Stimulated activated CD8-positive, alpha-beta memory T cell treated with anti-CD3 and anti-CD28 coated beads, Interleukin-4, amount 100 ng/mL, for 1 hour (primary cell): Measurements from ENCODE around the gene SYT2.
"Not testable (repeated sequence)": the region's sequence is repeated elsewhere in the genome, so short reads cannot be mapped to it uniquely, and the experiment has no call there.

Experiments used
- DNase-seq, 2 donors: peaks; one replicate each; pipeline ENCODE4 v3.0.0-alpha.2; 2020; ENCODE audit warnings: low read depth in 2 of 2, low spot score in 1 of 2

Gene SYT2

GRCh38 chr1:202624088-202624780 lies 86.0 kb downstream of the SYT2 start:
- no peak for DNase-seq

- DNase-seq, result not testable (repeated sequence)
Measured at GRCh38 chr1:202623476-202623875, 86.8 kb downstream of the SYT2 start.

DNA sequence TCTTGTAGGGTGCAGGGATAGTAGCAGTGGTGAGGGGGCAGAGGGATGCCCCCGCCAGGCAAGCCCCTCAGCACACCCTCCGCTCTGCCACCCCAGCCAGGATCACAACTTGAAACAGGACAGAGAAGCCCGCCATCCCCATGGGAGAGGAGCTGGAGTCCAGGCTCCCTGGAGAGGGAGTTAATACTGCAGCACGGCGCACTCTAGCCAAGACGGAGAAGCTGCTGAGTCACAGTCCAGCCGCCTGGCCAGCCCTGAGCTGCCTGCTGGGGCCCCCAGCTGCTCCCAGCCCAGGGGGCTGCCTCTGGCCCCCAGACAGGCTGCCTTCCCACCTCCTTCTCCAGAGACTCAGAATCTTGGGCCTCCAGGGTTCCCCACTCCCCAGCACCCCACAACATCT lies 87.2 kb downstream of the SYT2 start:
- no peak for DNase-seq

DNA sequence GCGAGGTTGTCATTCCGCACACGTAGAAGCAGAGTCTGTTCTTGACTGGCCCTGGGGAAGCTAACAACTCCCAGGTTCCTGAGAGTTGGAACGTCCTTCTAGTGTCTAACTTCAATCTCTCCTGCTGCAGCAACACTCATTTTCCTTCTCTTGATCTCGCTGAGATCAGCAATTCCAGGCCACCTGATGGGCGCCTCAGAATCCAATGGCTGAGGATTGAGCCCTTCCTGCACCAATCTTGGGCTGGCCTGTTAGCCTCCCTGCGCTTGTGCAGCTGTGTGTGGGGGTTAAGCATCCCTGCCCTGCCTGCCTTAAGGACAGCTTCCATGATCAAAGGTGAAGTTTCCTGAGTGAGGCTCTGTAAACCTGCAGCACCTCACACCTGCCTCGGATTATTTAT lies 87.9 kb downstream of the SYT2 start:
- DNase-seq, result no peak

GRCh38 chr1:202621446-202621845 lies 88.8 kb downstream of the SYT2 start:
- no peak for DNase-seq

- DNase-seq, result not testable (repeated sequence)
Measured at GRCh38 chr1:202620036-202620435, 90.2 kb downstream of the SYT2 start.

DNA sequence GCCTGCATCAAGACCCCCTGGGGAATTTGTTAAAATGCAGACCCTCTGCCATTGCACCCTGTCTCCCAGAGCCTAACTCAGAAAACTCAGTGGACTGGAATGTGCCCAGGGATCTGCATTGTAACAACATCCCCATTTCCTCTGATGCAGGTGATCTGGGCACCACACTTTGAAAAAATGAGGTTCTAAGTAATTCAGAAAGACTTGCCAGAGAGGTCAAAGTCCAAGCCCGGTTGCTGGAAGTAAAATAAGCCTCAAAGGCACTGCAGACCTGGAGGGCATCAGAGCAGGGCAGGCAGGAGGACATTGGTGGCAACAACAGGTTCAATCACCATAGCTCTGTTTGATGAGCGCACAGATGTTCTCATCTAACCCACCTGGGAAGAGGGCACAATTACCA lies 90.7 kb downstream of the SYT2 start:
- DNase-seq, result no peak

GRCh38 chr1:202619012-202619411 lies 91.2 kb downstream of the SYT2 start:
- DNase-seq, result not testable (repeated sequence)

GRCh38 chr1:202616355-202616915 lies 93.8 kb downstream of the SYT2 start:
- DNase-seq, result no peak

DNA sequence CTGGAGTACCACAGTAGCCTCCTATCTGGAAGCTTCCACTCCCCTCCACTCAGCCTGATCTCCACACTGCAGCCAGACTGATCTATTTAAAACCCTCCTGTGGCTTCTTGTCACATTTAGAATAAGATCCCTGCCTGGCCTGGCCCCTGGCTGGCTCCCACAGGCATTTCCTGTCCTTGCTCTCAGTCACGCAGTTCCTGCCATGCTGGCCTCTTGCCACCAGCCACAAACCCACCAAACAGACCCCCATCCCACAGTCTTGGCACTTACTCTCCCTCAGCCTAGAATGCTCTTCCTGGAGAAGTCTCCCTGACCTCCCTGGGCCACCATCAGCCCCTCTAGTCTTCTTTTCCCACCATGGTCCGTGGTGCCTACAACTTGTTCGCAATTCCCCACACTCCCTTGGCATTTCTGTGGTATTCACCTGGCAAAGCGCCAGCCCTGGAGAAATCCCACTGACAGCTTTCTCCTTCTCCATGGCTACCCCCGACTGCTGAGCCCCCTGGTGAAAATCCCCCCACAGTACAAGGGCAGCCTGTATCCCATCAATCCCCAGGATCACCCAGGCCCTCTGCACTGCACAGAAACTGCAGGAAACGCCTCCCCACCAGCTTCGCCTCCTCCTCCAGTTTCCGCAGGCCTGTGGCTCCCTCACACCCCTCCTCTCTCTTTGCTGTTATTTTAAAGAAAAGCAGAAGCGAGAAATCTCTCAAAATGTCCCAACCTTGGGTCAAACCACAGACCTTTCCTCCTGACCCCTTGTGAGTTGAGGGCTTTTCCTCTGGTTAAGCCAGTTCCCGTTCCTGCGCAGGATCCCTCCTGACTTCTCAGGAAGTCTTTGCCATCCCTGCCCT lies 94.5 kb downstream of the SYT2 start:
- DNase-seq, result no peak

GRCh38 chr1:202615208-202615500 lies 95.1 kb downstream of the SYT2 start:
- not testable (repeated sequence) for DNase-seq

DNA sequence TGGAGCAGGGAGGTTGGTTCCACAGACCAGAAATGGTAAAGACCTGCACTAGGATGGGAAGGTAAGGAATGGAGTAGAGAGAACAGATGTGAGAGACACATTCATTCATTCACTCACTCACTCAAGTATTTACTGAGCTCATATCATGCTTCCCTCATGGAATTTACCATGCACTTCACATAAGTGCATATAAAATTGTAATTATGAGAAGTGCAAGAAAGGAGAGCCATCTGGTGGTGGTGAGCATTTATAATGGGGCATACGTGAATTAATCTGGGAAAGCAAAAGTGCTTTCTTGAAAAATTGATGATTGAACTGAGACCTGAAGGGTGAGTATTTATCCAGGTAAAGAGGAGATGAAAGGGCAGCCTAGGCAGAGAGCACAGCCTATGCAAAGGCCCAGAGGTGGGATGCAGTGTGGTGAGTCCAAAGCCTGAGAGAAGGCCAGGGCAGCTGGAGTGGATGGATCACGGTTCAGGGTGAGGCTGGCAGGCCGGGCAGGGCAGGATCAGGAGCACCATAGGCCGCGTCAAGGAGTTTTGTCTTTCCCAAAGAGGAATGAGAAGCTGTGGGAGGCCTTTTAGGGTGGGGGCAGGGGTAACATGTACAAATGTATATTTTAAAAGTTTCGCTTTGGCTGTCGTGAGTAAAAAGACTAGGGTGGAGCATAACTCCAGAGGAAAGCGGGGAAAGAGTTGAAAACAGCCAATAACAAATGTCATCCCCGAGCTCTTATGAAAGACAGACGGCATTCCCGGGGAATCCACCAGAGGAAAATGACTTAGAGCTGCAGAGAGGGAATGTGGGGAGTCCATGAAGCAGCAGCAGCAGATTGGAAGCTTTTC lies 95.7 kb downstream of the SYT2 start:
- DNase-seq, result not testable (repeated sequence)

GRCh38 chr1:202613571-202613970 lies 96.7 kb downstream of the SYT2 start:
- no peak for DNase-seq

- not testable (repeated sequence) for DNase-seq
Measured at GRCh38 chr1:202612036-202612435, 98.2 kb downstream of the SYT2 start.

DNA sequence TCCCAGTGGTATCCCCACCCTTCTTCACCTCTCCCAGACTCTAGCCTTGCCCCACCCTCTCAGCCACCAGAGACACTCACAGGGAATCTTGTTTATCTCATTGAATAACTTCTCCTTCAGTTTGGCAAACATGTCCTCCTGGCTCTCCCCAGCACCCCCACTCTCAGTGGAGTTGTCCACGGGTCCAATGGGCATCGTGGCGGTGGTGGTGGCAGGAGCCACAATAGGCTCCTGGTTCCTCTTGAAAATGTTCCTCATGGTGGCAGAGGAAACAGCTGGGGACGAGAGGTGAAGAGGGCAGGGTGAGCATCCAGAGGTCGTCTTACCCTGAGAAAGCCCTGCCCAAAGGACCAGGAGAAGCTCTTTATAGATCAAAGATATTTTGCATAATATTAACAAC lies 104.7 kb downstream of the SYT2 start:
- DNase-seq, result no peak

- no peak for DNase-seq
Measured at GRCh38 chr1:202603435-202603834, 106.8 kb downstream of the SYT2 start.

- no peak for DNase-seq
Measured at GRCh38 chr1:202600432-202601041, 109.7 kb downstream of the SYT2 start.

DNA sequence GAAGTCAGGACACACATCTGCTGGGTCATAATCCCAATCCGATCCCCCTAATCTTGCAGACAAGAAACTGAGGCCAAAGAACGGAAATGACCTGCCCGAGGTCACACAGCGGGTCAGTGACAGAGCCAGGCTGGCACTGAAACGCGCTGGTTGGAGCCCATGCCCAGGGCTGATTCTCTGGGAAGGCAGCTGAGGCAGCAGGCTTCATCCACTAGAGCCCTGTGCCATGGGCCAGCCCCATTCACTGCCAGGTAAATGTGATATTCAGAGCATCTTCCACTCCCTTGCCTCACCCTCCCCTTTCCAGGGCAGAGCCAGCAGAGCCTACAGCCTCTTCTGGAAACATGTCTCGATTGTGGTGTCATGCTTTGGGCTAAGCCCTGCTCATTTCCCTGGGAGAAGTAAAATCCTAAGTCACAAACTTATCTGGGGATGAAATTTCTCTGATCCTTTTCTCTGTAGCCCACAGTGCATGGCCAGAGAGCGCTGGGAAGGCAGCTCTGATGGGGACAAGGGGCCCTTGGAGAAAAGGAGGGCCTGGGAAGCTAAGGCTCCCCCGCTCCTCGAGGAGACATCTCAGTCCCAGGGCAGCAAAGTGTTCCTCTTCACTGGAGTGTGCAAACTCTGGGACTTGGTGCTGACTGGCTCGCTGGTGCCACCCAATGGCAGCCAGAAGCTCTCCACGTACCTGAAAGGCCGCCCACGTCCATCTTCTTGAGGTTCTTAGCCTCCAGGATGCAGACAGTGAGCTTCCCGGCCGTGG lies 110.4 kb downstream of the SYT2 start:
- no peak for DNase-seq

DNA sequence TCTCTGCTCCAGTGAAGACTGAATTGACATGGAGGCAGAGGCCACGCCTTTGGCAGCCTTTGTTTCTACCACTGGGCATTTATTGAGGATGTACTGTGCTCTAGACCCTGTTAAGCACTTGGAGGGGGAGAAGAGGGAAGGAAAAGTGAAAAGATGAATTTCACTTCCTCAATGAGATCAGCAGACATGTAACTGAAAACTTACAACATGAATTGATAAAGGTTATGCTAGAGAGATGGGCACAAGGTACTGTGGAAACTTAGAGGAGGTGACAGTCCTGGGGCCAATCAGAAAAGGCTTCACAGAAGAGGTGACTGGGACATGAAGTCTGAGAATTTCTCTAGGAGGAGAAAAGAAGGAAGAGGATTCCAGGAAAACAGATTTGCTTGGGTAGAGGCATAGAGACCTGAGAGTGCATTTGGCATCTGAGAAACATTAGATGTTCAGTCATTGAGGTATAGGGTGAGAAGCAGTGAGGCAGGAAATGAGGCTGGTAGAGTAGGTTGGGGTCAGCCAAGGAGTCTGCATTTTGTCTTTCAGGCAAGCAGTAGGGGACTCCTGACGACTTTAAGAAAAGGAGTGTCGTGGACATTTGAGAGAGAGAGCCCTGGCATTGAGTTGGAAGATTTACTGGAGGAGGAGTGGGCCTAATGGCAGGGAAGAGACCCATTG lies 113.0 kb downstream of the SYT2 start:
- no peak for DNase-seq

- DNase-seq, result no peak
Measured at GRCh38 chr1:202596638-202597037, 113.6 kb downstream of the SYT2 start.
